ENCODE measurements around the gene TTC1. TPM values are rescaled to one million over a fixed set of nuclear protein-coding genes. Genes with fewer than 3 reads are reported as not detected.

Gene TTC1
- total and polyA plus RNA-seq, 8 donors: 2.3 to 50.0 (median 33.0) TPM

DNA sequence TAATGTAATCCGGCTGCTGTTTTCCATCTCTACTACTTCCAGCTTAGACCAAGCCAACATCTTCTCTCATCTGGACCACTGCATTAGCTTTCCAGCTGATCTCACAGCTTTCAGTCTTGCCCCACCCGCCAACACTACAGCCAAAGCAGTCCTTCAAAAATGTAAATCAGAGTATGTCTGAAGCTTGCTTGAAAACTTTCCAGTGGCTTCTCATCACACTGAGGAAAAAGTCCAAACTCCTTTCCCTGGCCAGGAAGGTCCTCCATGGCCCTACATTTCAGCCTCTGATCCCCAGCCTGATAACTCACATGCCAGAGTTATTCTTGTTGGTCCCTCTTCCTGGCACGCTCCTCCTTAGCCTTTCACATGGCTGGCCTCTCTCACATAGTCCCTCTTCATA, 38.5 kb downstream of the TTC1 start:
- no peaks in the 10 kb centered on the region for H3K27me3 ChIP-seq
- intact Hi-C loops (cut with DNase I; ENCODE audit: low total_unique reads): no loop called here
- H3K9me3 ChIP-seq: no peaks in the 10 kb centered on the region
- peak in 1 of 2 donors; percentile 47 for DNase-seq
- H3K36me3 ChIP-seq: peaks cover 25 to 82% (median 74%) of the 10 kb centered on the region in 4 donors
- 77 to 93% (median 87%) methylated on average over 3 of the region's 3 CpGs for WGBS, 5 donors
- TF ChIP-seq EP300 (IDR thresholded peaks at IDR 0.05): no peak
- H3K4me1 ChIP-seq: no peaks in the 10 kb centered on the region
- no peak overlapping the region for H3K4me3 ChIP-seq
- no peak overlapping the region for H3K27ac ChIP-seq

DNA sequence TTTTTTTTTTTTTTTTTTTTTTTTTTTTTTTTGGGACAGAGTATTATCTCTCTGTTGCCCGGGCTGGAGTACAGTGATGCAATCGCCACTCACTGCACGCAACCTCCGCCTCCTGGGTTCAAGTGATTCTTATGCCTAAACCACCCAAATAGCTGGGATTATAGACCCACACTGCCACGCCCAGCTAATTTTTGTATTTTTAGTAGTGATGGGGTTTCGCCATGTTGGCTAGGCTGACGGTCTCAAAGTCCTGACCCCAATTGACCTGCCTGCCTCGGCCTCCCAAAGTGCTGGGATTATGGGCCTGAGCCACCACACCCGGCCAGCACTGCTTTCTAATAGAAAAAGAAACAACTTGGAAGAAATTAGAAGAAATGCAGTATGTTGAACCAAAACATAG, 39.2 kb downstream of the TTC1 start:
- WGBS, 5 donors: 77 to 93% (median 91%) methylated on average over 9 of the region's 9 CpGs
- no peak for DNase-seq
- H3K4me3 ChIP-seq: no peak overlapping the region
- H3K27me3 ChIP-seq: no peaks in the 10 kb centered on the region
- TF ChIP-seq POLR2AphosphoS5 (IDR thresholded peaks at IDR 0.05) (no peak), POLR2A (IDR thresholded peaks at IDR 0.05) (no peak), EP300 (IDR thresholded peaks at IDR 0.05) (no peak)
- TF ChIP-seq, protein P1, sequence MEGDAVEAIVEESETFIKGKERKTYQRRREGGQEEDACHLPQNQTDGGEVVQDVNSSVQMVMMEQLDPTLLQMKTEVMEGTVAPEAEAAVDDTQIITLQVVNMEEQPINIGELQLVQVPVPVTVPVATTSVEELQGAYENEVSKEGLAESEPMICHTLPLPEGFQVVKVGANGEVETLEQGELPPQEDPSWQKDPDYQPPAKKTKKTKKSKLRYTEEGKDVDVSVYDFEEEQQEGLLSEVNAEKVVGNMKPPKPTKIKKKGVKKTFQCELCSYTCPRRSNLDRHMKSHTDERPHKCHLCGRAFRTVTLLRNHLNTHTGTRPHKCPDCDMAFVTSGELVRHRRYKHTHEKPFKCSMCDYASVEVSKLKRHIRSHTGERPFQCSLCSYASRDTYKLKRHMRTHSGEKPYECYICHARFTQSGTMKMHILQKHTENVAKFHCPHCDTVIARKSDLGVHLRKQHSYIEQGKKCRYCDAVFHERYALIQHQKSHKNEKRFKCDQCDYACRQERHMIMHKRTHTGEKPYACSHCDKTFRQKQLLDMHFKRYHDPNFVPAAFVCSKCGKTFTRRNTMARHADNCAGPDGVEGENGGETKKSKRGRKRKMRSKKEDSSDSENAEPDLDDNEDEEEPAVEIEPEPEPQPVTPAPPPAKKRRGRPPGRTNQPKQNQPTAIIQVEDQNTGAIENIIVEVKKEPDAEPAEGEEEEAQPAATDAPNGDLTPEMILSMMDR (IDR thresholded peaks at IDR 0.05): no peak
- H3K36me3 ChIP-seq: peaks cover 27 to 82% (median 77%) of the 10 kb centered on the region in 4 donors
- H3K4me1 ChIP-seq: no peaks in the 10 kb centered on the region
- intact Hi-C loops (cut with DNase I; ENCODE audit: low total_unique reads): no loop called here
- H3K27ac ChIP-seq: no peak overlapping the region
- no peaks in the 10 kb centered on the region for H3K9me3 ChIP-seq

DNA sequence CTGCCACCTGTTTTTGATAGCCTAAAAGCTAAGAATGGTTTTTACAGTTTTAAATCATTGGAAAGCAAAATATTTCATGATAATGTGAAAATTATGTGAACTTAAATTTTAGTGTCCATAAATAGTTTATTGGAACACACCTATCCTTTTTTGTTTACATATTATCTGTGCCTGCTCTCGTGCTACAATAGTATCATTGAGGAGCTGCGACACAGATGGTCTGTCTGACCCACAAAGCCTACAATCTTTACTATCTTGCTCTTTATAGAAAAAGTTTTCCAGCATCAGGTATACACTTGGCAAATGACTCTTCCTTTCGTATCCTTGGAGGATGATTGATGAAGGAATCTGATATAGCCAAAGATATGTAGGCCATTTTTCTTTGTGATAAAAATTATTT, 40.2 kb downstream of the TTC1 start:
- H3K27ac ChIP-seq: no peak overlapping the region
- H3K9me3 ChIP-seq: no peaks in the 10 kb centered on the region
- WGBS, 5 donors: 61 to 78% (median 77%) methylated on average over 3 of the region's 3 CpGs
- no peak overlapping the region for H3K4me3 ChIP-seq
- DNase-seq: no peak
- intact Hi-C loops (cut with DNase I; ENCODE audit: low total_unique reads): no loop called here
- H3K36me3 ChIP-seq: peaks cover 34 to 83% (median 81%) of the 10 kb centered on the region in 4 donors
- no peaks in the 10 kb centered on the region for H3K27me3 ChIP-seq
- TF ChIP-seq EP300 (IDR thresholded peaks at IDR 0.05) (no peak), POLR2A (IDR thresholded peaks at IDR 0.05) (no peak), POLR2AphosphoS5 (IDR thresholded peaks at IDR 0.05) (no peak)
- TF ChIP-seq, protein P1 (IDR thresholded peaks at IDR 0.05): no peak
- no peaks in the 10 kb centered on the region for H3K4me1 ChIP-seq

DNA sequence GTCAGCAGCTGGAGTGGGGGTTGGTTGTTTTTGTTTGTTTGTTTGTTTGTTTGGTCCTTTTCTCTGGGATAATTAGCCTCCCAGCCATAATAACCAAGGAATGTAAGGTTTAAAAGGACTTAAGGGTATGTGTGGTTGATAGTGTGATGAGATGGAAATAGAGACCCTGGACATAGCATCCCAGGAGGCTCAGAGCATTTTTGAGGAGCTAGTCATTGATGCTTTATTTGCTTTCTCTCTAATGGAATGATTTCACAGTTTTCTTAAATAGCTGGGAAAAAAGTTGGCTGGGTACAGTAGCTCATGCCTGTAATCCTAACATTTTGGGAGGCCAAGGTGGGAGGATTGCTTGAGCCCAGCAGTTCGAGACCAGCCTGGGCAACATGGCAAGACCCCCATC, 45.1 kb downstream of the TTC1 start:
- Histone ChIP-seq H3K4me1 (no peaks in the 10 kb centered on the region), H3K27me3 (no peaks in the 10 kb centered on the region), H3K9me3 (no peaks in the 10 kb centered on the region), H3K27ac (no peak overlapping the region), H3K4me3 (no peak overlapping the region), H3K36me3 (peaks cover 47 to 100% (median 99%) of the 10 kb centered on the region in 4 donors)
- no peak for DNase-seq
- TF ChIP-seq EP300 (IDR thresholded peaks at IDR 0.05) (no peak), POLR2AphosphoS5 (IDR thresholded peaks at IDR 0.05) (no peak), POLR2A (IDR thresholded peaks at IDR 0.05) (no peak)
- TF ChIP-seq, protein P1 (IDR thresholded peaks at IDR 0.05): no peak
- intact Hi-C loops (cut with DNase I; ENCODE audit: low total_unique reads): no loop called here
- WGBS, 5 donors: 67 to 100% (median 98%) methylated on average over 1 of the region's 1 CpG

DNA sequence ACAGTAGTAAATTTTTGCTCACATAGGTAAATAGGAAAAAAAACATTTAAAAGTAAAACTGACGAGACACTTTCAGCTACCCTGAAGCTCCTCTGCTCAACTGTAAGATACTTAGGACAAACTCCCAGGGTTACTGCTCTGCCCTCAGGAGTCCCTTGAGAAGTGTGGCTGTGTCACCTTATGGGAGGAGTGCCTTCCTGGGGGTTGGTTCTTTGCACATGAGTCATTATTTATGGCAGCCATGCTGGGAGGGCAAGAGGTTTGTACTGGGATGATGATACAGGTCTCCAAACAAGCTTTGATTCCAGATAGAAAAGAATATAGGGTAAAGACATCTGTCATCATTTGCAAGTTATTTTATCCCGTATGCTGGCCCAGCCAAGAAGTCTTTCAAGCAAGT, 45.9 kb downstream of the TTC1 start:
- intact Hi-C loops (cut with DNase I; ENCODE audit: low total_unique reads): no loop called here
- Histone ChIP-seq H3K4me1 (no peaks in the 10 kb centered on the region), H3K27me3 (no peaks in the 10 kb centered on the region), H3K9me3 (no peaks in the 10 kb centered on the region), H3K27ac (no peak overlapping the region), H3K4me3 (no peak overlapping the region), H3K36me3 (peaks cover 42 to 100% (median 99%) of the 10 kb centered on the region in 4 donors)
- no peak for TF ChIP-seq POLR2A (IDR thresholded peaks at IDR 0.05)
- TF ChIP-seq, protein P1 (IDR thresholded peaks at IDR 0.05): no peak
- TF ChIP-seq POLR2AphosphoS5 (IDR thresholded peaks at IDR 0.05): no peak
- TF ChIP-seq EP300 (IDR thresholded peaks at IDR 0.05): no peak
- 88 to 96% (median 94%) methylated on average over 2 of the region's 2 CpGs for whole genome bisulfite sequencing, 5 donors
- DNase-seq: peak in 1 of 2 donors; percentile 20
